ENCODE results near the gene SCRN2.

Gene SCRN2

GRCh38 chr17:47844814-47845715, 4.0 kb upstream of the SCRN2 start:
- peak; percentile 14 for DNase-seq

- no peak for DNase-seq
Observed at GRCh38 chr17:47844227-47844626, 3.2 kb upstream of the SCRN2 start.

GRCh38 chr17:47843391-47843730, 2.3 kb upstream of the SCRN2 start:
- no peak for DNase-seq

GRCh38 chr17:47841488-47842291, 617 bp upstream of the SCRN2 start:
- DNase-seq, result no peak

GRCh38 chr17:47840001-47840741, 902 bp downstream of the SCRN2 start:
- DNase-seq, result no peak

GRCh38 chr17:47839071-47839470, 2.0 kb downstream of the SCRN2 start:
- DNase-seq, result no peak

- DNase-seq, result no peak
Observed at GRCh38 chr17:47838636-47839035, 2.4 kb downstream of the SCRN2 start.

- no peak for DNase-seq
Observed at GRCh38 chr17:47837401-47838039, 3.6 kb downstream of the SCRN2 start.

- DNase-seq, result no peak
Observed at GRCh38 chr17:47836601-47837000, 4.5 kb downstream of the SCRN2 start.

- DNase-seq, result no peak
Observed at GRCh38 chr17:47834756-47835155, 6.3 kb downstream of the SCRN2 start.

GRCh38 chr17:47831934-47832327, 9.1 kb downstream of the SCRN2 start:
- peak; percentile 33 for DNase-seq

GRCh38 chr17:47831003-47831933, 9.8 kb downstream of the SCRN2 start, which contains the start of the genes LRRC46 and MRPL10:
Gene LRRC46, plus strand, starts transcription at chr17:47831670. Its CDS starts 320 bp downstream, at chr17:47831990.
Gene MRPL10, minus strand, starts transcription at chr17:47831541. Its CDS starts 30 bp downstream, at chr17:47831511.
- peak; percentile 89 for DNase-seq

- DNase-seq, result no peak
Observed at GRCh38 chr17:47830396-47831002, 10.6 kb downstream of the SCRN2 start.

GRCh38 chr17:47829870-47830269, 11.2 kb downstream of the SCRN2 start:
- no peak for DNase-seq

GRCh38 chr17:47823519-47823918, 17.6 kb downstream of the SCRN2 start:
- no peak for DNase-seq

GRCh38 chr17:47822785-47823184, 18.3 kb downstream of the SCRN2 start:
- DNase-seq, result no peak

- peak; percentile 91 for DNase-seq
Observed at GRCh38 chr17:47821424-47822391, 19.4 kb downstream of the SCRN2 start, which contains the start of gene OSBPL7. Gene OSBPL7, minus strand, starts transcription at chr17:47821794. Its CDS starts 1,516 bp downstream, at chr17:47820278.

GRCh38 chr17:47821031-47821423, 20.0 kb downstream of the SCRN2 start:
- no peak for DNase-seq

- DNase-seq, result no peak
Observed at GRCh38 chr17:47820033-47820789, 20.9 kb downstream of the SCRN2 start.

Data from MV-4-11 (cell line).